T47D (cell line): ENCODE data around the gene AK3.

ENCODE experiments used
- DNase-seq, 2 experiments: peaks; one replicate each; pipeline versions ENCODE4 v3.0.0 to v3.0.0-alpha.2; 2011 to 2012; ENCODE audit warnings: low read depth in 1 of 2, low spot score in 1 of 2
- JUND ChIP-seq: IDR thresholded peaks from 2 replicates; pipeline ENCODE4 v1.6.1; 2012; ENCODE audit warnings: low read depth
- in situ Hi-C: cut with HindIII; loops from 2 replicates; pipeline ENCODE4 v1.10.0; 2016; ENCODE audit warnings: low sequenced_read_pairs, low pct_unique_long_range_greater_than_20kb

The AK3 gene

GRCh38 chr9:4741365-4742089 lies 525 bp upstream of the AK3 start:
- peak; percentile 32 for DNase-seq
- no peak for TF ChIP-seq JUND
- in situ Hi-C loops: no loop called here

GRCh38 chr9:4740388-4740637 lies 689 bp downstream of the AK3 start:
- peak in 1 of 2 experiments; percentile 23 for DNase-seq
- TF ChIP-seq JUND: no peak
- in situ Hi-C loops: no loop called here

- peak in 1 of 2 experiments; percentile 16 for DNase-seq
- no peak for TF ChIP-seq JUND
- in situ Hi-C loops: no loop called here
Measured at GRCh38 chr9:4739587-4740387, 1.2 kb downstream of the AK3 start.

GRCh38 chr9:4738866-4739586 lies 2.0 kb downstream of the AK3 start:
- no peak for TF ChIP-seq JUND
- no peak for DNase-seq
- in situ Hi-C loops: no loop called here

- in situ Hi-C loops: no loop called here
- no peak for DNase-seq
- no peak for TF ChIP-seq JUND
Measured at GRCh38 chr9:4734150-4734549, 6.9 kb downstream of the AK3 start.

- no peak for TF ChIP-seq JUND
- no peak for DNase-seq
- in situ Hi-C loops: no loop called here
Measured at GRCh38 chr9:4732890-4733289, 8.1 kb downstream of the AK3 start.

- DNase-seq: no peak
- in situ Hi-C loops: no loop called here
- no peak for TF ChIP-seq JUND
Measured at GRCh38 chr9:4727593-4727992, 13.4 kb downstream of the AK3 start.

- in situ Hi-C loops: no loop called here
- TF ChIP-seq JUND: no peak
- no peak for DNase-seq
Measured at GRCh38 chr9:4725706-4726442, 15.1 kb downstream of the AK3 start.

GRCh38 chr9:4721736-4722135 lies 19.3 kb downstream of the AK3 start:
- in situ Hi-C loops: no loop called here
- no peak for TF ChIP-seq JUND
- DNase-seq: no peak

- in situ Hi-C loops: no loop called here
Measured at GRCh38 chr9:4718911-4719310, 22.1 kb downstream of the AK3 start.

GRCh38 chr9:4717815-4718214 lies 23.2 kb downstream of the AK3 start:
- TF ChIP-seq JUND: no peak
- no peak for DNase-seq
- in situ Hi-C loops: no loop called here

More at GRCh38 chr9:4718911-4719310, 22.1 kb downstream of the AK3 start:
- no peak for TF ChIP-seq JUND
- no peak for DNase-seq

GRCh38 chr9:4716163-4716562 lies 24.8 kb downstream of the AK3 start:
- in situ Hi-C loops: no loop called here
- no peak for TF ChIP-seq JUND
- no peak for DNase-seq
